RWPE2 (cell line): Measurements from ENCODE around the gene MGMT.

ENCODE experiments used
- ATAC-seq: fragments of 200-7000 bp; cut with Tn5 transposase; 3 replicates; pipeline ENCODE4 v1.9.1; 2021; ENCODE audit warnings: low read depth
- DNase-seq: peaks from one replicate; pipeline ENCODE4 v3.0.0-alpha.2; 2020; ENCODE audit warnings: low spot score
- H3K27ac ChIP-seq: fragments of 450-650 bp; 2 replicates; pipeline ENCODE4 v1.5.1; 2017; ENCODE audit warnings: mild to moderate bottlenecking; ENCODE audit not compliant: poor library complexity, severe bottlenecking
- H3K27me3 ChIP-seq: fragments of 250-450 bp; sonication (Bioruptor Pico); 2 replicates; pipeline ENCODE4 v1.5.1; 2021; ENCODE audit warnings: mild to moderate bottlenecking, moderate library complexity; ENCODE audit not compliant: insufficient read depth, poor library complexity, severe bottlenecking
- H3K36me3 ChIP-seq: fragments of 250-450 bp; sonication (Bioruptor Pico); 2 replicates; pipeline ENCODE4 v1.5.1; 2020; ENCODE audit warnings: low read depth, mild to moderate bottlenecking, moderate library complexity
- H3K4me1 ChIP-seq: fragments of 250-450 bp; sonication (Bioruptor Pico); 2 replicates; pipeline ENCODE4 v1.5.1; 2021; ENCODE audit warnings: mild to moderate bottlenecking, moderate library complexity; ENCODE audit not compliant: insufficient read depth, poor library complexity, severe bottlenecking
- H3K4me3 ChIP-seq: fragments of 250-450 bp; sonication (Bioruptor Pico); 2 replicates; pipeline ENCODE4 v1.5.1; 2021; ENCODE audit warnings: mild to moderate bottlenecking, moderate library complexity; ENCODE audit not compliant: severe bottlenecking
- H3K9me3 ChIP-seq: fragments of 250-450 bp; sonication (Bioruptor Pico); 2 replicates; pipeline ENCODE4 v1.5.1; 2021; ENCODE audit warnings: mild to moderate bottlenecking, moderate library complexity; ENCODE audit not compliant: severe bottlenecking
- CTCF ChIP-seq: fragments of 450-650 bp; IDR thresholded peaks from one replicate; pipeline ENCODE4 v1.5.1; 2017; ENCODE audit warnings: mild to moderate bottlenecking, moderate library complexity; ENCODE audit not compliant: poor library complexity, severe bottlenecking

MGMT gene

GRCh38 chr10:129607607-129608109 is 140.6 kb downstream of the MGMT start:
- Histone ChIP-seq H3K27me3 (no peaks in the 10 kb centered on the region), H3K36me3 (no peaks in the 10 kb centered on the region), H3K4me1 (no peaks in the 10 kb centered on the region), H3K9me3 (no peaks in the 10 kb centered on the region), H3K27ac (no peak overlapping the region), H3K4me3 (no peak overlapping the region)
- ATAC-seq (no peak), DNase-seq (no peak)
- no peak for TF ChIP-seq CTCF

- H3K36me3 ChIP-seq, result no peaks in the 10 kb centered on the region
- H3K9me3 ChIP-seq, result no peaks in the 10 kb centered on the region
- ATAC-seq (no peak), DNase-seq (no peak)
- no peak overlapping the region for H3K4me3 ChIP-seq
- no peaks in the 10 kb centered on the region for H3K27me3 ChIP-seq
- H3K27ac ChIP-seq, result no peak overlapping the region
- TF ChIP-seq CTCF, result no peak
- H3K4me1 ChIP-seq, result no peaks in the 10 kb centered on the region
Observed at GRCh38 chr10:129608653-129609052, 141.6 kb downstream of the MGMT start.

- ATAC-seq (no peak), DNase-seq (no peak)
- H3K36me3 ChIP-seq, result no peaks in the 10 kb centered on the region
- no peaks in the 10 kb centered on the region for H3K27me3 ChIP-seq
- H3K4me3 ChIP-seq, result no peak overlapping the region
- no peak overlapping the region for H3K27ac ChIP-seq
- no peaks in the 10 kb centered on the region for H3K9me3 ChIP-seq
- H3K4me1 ChIP-seq, result no peaks in the 10 kb centered on the region
- no peak for TF ChIP-seq CTCF
Observed at GRCh38 chr10:129609551-129609950, 142.5 kb downstream of the MGMT start.

GRCh38 chr10:129612481-129613109 is 145.6 kb downstream of the MGMT start:
- ATAC-seq (no peak), DNase-seq (no peak)
- Histone ChIP-seq H3K27me3 (no peaks in the 10 kb centered on the region), H3K4me3 (no peak overlapping the region), H3K36me3 (no peaks in the 10 kb centered on the region), H3K9me3 (no peaks in the 10 kb centered on the region), H3K27ac (no peak overlapping the region), H3K4me1 (no peaks in the 10 kb centered on the region)
- no peak for TF ChIP-seq CTCF

- ATAC-seq (no peak), DNase-seq (no peak)
- Histone ChIP-seq H3K4me3 (no peak overlapping the region), H3K36me3 (no peaks in the 10 kb centered on the region), H3K9me3 (no peaks in the 10 kb centered on the region), H3K27me3 (no peaks in the 10 kb centered on the region), H3K4me1 (no peaks in the 10 kb centered on the region), H3K27ac (no peak overlapping the region)
- no peak for TF ChIP-seq CTCF
Observed at GRCh38 chr10:129613377-129613980, 146.4 kb downstream of the MGMT start.
